Activated T-helper 1 cell treated with anti-CD3 and anti-CD28 coated beads, Interleukin-12 subunit alpha, Interleukin-12 subunit beta, Interleukin-2, Interleukin-4 antibody, amounts not matched to agents 30 ng/mL and 10 ng/mL and 1 ng/mL, durations not matched to agents 14 hours and 24 hours and 36 hours (primary cell): ENCODE results near the gene CDCA8. TPM values are rescaled to one million over a fixed set of nuclear protein-coding genes. Genes with fewer than 3 reads are reported as not detected.
A peak's percentile ranks its signal among the peaks of the same experiment; 100 is the strongest.

Experiments
- DNase-seq: peaks from one replicate; pipeline ENCODE4 v3.0.0; 2021; ENCODE audit warnings: low spot score
- H3K27ac Mint-ChIP-seq: one replicate; pipeline ENCODE4 v1.8.0; 2021; ENCODE audit warnings: mild to moderate bottlenecking, mixed read lengths
- H3K27me3 Mint-ChIP-seq: one replicate; pipeline ENCODE4 v1.8.0; 2022; ENCODE audit warnings: mild to moderate bottlenecking, moderate library complexity, mixed read lengths; ENCODE audit not compliant: insufficient read depth
- H3K36me3 Mint-ChIP-seq: one replicate; pipeline ENCODE4 v1.8.0; 2021; ENCODE audit warnings: low read depth, mixed read lengths
- H3K4me1 Mint-ChIP-seq: one replicate; pipeline ENCODE4 v1.8.0; 2021; ENCODE audit warnings: low read depth, mixed read lengths
- H3K4me3 Mint-ChIP-seq: one replicate; pipeline ENCODE4 v1.8.0; 2021; ENCODE audit warnings: mild to moderate bottlenecking, moderate library complexity, mixed read lengths
- H3K9me3 Mint-ChIP-seq: one replicate; pipeline ENCODE4 v1.8.0; 2021; ENCODE audit warnings: mixed read lengths
- intact Hi-C: fragments of 100-400 bp; cut with micrococcal nuclease; formaldehyde crosslinking; loops from one replicate; pipeline ENCODE4 v1.15.1; 2024
- total RNA-seq: library from RNA; stranded (reverse); gene quantifications from 2 replicates; pipeline ENCODE4 v1.2.3, GENCODE V29; 2022

CDCA8 gene
- total RNA-seq, 1 donor from 2014 or later: 33.5 TPM

GRCh38 chr1:37661401-37661800 lies 30.9 kb upstream of the CDCA8 start:
- Mint-ChIP-seq H3K36me3 (no peaks in the 10 kb centered on the region), H3K9me3 (no peaks in the 10 kb centered on the region)

GRCh38 chr1:37662031-37662755 lies 30.1 kb upstream of the CDCA8 start:
- Mint-ChIP-seq H3K36me3 (no peaks in the 10 kb centered on the region), H3K27ac (no peak overlapping the region), H3K4me1 (no peaks in the 10 kb centered on the region), H3K27me3 (peaks cover 9% of the 10 kb centered on the region), H3K9me3 (no peaks in the 10 kb centered on the region), H3K4me3 (no peak overlapping the region)
- intact Hi-C loops: no loop called here
- DNase-seq: no peak

More at GRCh38 chr1:37661401-37661800, 30.9 kb upstream of the CDCA8 start:
- H3K4me3 Mint-ChIP-seq: no peak overlapping the region
- no peaks in the 10 kb centered on the region for H3K4me1 Mint-ChIP-seq
- intact Hi-C loops: no loop called here
- no peak for DNase-seq
- no peak overlapping the region for H3K27ac Mint-ChIP-seq
- peaks cover 9% of the 10 kb centered on the region for H3K27me3 Mint-ChIP-seq

GRCh38 chr1:37663426-37664000 lies 28.8 kb upstream of the CDCA8 start:
- Mint-ChIP-seq H3K27me3 (peaks cover 6% of the 10 kb centered on the region), H3K27ac (no peak overlapping the region), H3K36me3 (no peaks in the 10 kb centered on the region), H3K4me3 (no peak overlapping the region), H3K4me1 (no peaks in the 10 kb centered on the region), H3K9me3 (no peaks in the 10 kb centered on the region)
- DNase-seq: no peak
- intact Hi-C loops: no loop called here

- intact Hi-C loops: no loop called here
- H3K9me3 Mint-ChIP-seq: no peaks in the 10 kb centered on the region
- peaks cover 7% of the 10 kb centered on the region for H3K27me3 Mint-ChIP-seq
- H3K4me1 Mint-ChIP-seq: no peaks in the 10 kb centered on the region
- no peak for DNase-seq
- no peak overlapping the region for H3K27ac Mint-ChIP-seq
- no peak overlapping the region for H3K4me3 Mint-ChIP-seq
- no peaks in the 10 kb centered on the region for H3K36me3 Mint-ChIP-seq
These were observed 26.0 kb upstream of the CDCA8 start for GRCh38 chr1:37666241-37666867.

GRCh38 chr1:37667023-37667671 lies 25.2 kb upstream of the CDCA8 start:
- peaks cover 13% of the 10 kb centered on the region for H3K27me3 Mint-ChIP-seq

GRCh38 chr1:37670133-37670532 lies 22.2 kb upstream of the CDCA8 start:
- Mint-ChIP-seq H3K27me3 (peaks cover 17% of the 10 kb centered on the region), H3K36me3 (no peaks in the 10 kb centered on the region), H3K4me1 (peaks cover 12% of the 10 kb centered on the region), H3K4me3 (no peak overlapping the region), H3K27ac (no peak overlapping the region), H3K9me3 (no peaks in the 10 kb centered on the region)
- intact Hi-C loops: no loop called here
- DNase-seq: no peak

More at GRCh38 chr1:37667023-37667671, 25.2 kb upstream of the CDCA8 start:
- intact Hi-C loops: no loop called here
- H3K4me3 Mint-ChIP-seq: no peak overlapping the region
- no peak overlapping the region for H3K27ac Mint-ChIP-seq
- no peaks in the 10 kb centered on the region for H3K4me1 Mint-ChIP-seq
- DNase-seq: no peak
- H3K36me3 Mint-ChIP-seq: no peaks in the 10 kb centered on the region
- H3K9me3 Mint-ChIP-seq: no peaks in the 10 kb centered on the region

GRCh38 chr1:37671261-37671660 lies 21.1 kb upstream of the CDCA8 start:
- no peaks in the 10 kb centered on the region for H3K9me3 Mint-ChIP-seq
- no peak overlapping the region for H3K4me3 Mint-ChIP-seq
- no peak overlapping the region for H3K27ac Mint-ChIP-seq
- H3K27me3 Mint-ChIP-seq: peaks cover 25% of the 10 kb centered on the region
- intact Hi-C loops: no loop called here
- peaks cover 12% of the 10 kb centered on the region for H3K4me1 Mint-ChIP-seq
- DNase-seq: no peak
- H3K36me3 Mint-ChIP-seq: no peaks in the 10 kb centered on the region

- Mint-ChIP-seq H3K4me1 (peaks cover 20% of the 10 kb centered on the region), H3K27ac (no peak overlapping the region), H3K9me3 (no peaks in the 10 kb centered on the region), H3K27me3 (peaks cover 30% of the 10 kb centered on the region), H3K4me3 (no peak overlapping the region), H3K36me3 (no peaks in the 10 kb centered on the region)
- DNase-seq: no peak
- intact Hi-C loops: no loop called here
These were observed 20.0 kb upstream of the CDCA8 start for GRCh38 chr1:37672136-37672870.

- DNase-seq: peak; percentile 67
- Mint-ChIP-seq H3K36me3 (no peaks in the 10 kb centered on the region), H3K27ac (no peak overlapping the region), H3K4me1 (peaks cover 20% of the 10 kb centered on the region), H3K27me3 (peaks cover 27% of the 10 kb centered on the region), H3K9me3 (no peaks in the 10 kb centered on the region), H3K4me3 (peak overlapping the region; percentile 19)
- intact Hi-C loops: no loop called here
These were observed 18.4 kb upstream of the CDCA8 start for GRCh38 chr1:37673920-37674319.

GRCh38 chr1:37676281-37677142 lies 15.8 kb upstream of the CDCA8 start:
- H3K4me3 Mint-ChIP-seq: no peak overlapping the region
- H3K27me3 Mint-ChIP-seq: peaks cover 21% of the 10 kb centered on the region
- no peak overlapping the region for H3K27ac Mint-ChIP-seq
- H3K36me3 Mint-ChIP-seq: no peaks in the 10 kb centered on the region
- intact Hi-C loops: no loop called here
- no peaks in the 10 kb centered on the region for H3K9me3 Mint-ChIP-seq
- no peak for DNase-seq
- peaks cover 20% of the 10 kb centered on the region for H3K4me1 Mint-ChIP-seq

GRCh38 chr1:37677143-37677439 lies 15.2 kb upstream of the CDCA8 start:
- Mint-ChIP-seq H3K27me3 (peaks cover 18% of the 10 kb centered on the region), H3K9me3 (no peaks in the 10 kb centered on the region), H3K4me3 (no peak overlapping the region), H3K36me3 (peaks cover under 1% of the 10 kb centered on the region), H3K27ac (no peak overlapping the region), H3K4me1 (peaks cover 20% of the 10 kb centered on the region)
- no peak for DNase-seq
- intact Hi-C loops: no loop called here

GRCh38 chr1:37677808-37678207 lies 14.5 kb upstream of the CDCA8 start:
- intact Hi-C loops: no loop called here
- peaks cover 5% of the 10 kb centered on the region for H3K36me3 Mint-ChIP-seq
- H3K4me3 Mint-ChIP-seq: no peak overlapping the region
- no peaks in the 10 kb centered on the region for H3K9me3 Mint-ChIP-seq
- H3K27ac Mint-ChIP-seq: no peak overlapping the region
- peaks cover 20% of the 10 kb centered on the region for H3K4me1 Mint-ChIP-seq
- H3K27me3 Mint-ChIP-seq: peaks cover 14% of the 10 kb centered on the region
- DNase-seq: no peak
